GM19395 (cell line): ENCODE measurements around the gene POMC.
A peak's percentile ranks its signal among the peaks of the same experiment; 100 is the strongest.
"Not testable (repeated sequence)": the region's sequence is repeated elsewhere in the genome, so short reads cannot be mapped to it uniquely, and the experiment has no call there.

ENCODE experiments used
- ATAC-seq: cut with Tn5 transposase; IDR thresholded peaks from one replicate; pipeline ENCODE4 v1.9.1; 2021; ENCODE audit warnings: mild to moderate bottlenecking, moderate library complexity; ENCODE audit not compliant: unreplicated experiment

Gene POMC

DNA sequence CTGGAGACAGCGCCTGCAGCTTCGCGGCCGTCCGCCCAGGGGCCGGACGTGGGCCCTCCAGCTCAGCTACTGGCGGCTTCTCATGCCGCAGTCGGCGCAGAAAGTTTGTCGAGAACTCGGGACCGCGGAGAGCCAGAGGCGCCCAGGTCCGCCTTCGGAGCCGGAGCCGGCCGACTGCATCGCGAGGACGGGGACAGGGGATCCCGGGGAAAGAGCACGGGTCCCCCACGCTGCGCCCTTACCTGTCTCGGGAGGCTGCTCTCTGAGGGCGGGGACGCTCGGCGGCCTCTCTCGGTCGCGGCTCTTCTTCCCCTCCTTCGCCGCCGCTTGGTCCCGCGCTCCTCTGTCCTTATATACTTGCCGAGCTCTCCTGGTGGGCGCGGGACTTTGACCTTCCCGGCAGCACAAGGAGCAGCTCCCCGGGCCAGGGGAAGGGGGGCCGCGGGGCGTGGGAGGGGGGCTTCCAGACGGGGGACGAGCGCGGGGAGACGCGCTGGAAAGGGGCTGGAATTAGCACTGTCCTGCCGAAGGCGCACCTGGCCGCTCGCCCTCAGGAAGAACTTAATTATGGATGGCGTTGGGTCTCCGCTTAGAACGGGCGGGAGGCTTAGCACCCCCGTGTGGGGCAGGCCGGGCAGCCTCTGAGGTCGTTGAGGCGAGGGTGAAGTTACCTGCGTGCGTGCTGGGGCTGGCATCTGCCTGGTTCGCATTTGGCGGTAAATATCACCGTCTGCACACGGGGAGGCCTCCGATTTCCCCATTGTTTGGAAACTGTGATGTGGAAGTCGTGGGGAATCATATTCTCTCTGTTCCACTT, at the start of gene POMC:
Gene POMC, minus strand, starts transcription at position 325 of the 817 bp plus-strand sequence. CDS start 3,808 bp downstream, outside the sequence.
- ATAC-seq = no peak

DNA sequence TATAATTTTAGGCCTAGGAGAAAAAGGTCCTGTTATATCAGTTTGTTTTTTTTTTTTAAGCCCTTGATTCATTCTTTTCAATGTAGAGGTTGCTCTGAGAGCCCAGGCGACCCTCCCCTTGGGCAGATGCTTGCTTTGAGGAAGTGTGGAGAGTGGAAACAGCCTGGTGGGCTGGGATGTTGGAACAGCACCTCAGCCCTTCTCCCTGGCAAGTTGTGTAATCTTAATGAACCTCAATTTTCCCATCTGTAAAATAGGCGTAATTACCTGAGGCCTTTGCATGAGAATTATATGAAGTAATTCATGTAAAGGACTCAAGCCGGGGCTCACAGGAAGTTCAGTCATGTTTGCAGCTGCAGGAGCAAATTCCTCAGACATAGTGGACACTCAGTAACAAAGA, 49.7 kb upstream of the POMC start:
- ATAC-seq = no peak

DNA sequence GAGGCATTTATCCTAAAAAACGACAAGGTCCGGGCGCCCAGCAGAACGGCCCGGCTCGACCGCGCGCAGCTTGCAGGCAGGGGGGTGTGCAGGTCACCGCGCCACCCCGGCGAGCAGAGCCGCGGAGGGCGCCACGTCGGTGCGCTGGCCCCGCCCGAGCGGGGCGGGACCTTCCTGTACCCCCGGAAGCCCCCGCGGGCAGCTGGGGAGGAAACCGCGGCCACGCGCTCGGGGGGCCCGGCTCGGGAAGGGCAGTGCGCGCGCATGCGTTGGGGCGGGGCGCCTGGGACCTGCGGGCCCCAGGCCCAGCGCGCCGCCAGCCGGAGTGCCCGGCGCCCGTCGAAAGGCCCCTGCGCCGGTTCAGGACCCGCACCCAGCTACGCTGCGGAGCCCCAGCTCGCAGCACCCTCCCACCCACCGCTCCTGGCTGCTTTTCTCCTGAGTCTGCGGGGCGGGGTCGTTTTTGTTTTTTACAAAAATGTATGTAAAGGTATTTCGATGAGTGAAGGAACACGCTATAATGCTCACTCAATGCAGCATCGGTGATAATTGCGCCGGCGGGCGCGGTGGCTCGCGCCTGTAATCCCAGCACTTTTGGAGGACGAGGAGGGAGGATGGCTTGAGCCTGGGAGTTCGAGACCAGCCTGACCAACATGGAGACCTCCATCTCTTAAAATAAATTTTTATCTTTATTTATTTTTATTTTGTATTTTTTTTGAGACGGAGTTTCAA, 47.7 kb upstream of the POMC start:
- ATAC-seq = peak; percentile 69

DNA sequence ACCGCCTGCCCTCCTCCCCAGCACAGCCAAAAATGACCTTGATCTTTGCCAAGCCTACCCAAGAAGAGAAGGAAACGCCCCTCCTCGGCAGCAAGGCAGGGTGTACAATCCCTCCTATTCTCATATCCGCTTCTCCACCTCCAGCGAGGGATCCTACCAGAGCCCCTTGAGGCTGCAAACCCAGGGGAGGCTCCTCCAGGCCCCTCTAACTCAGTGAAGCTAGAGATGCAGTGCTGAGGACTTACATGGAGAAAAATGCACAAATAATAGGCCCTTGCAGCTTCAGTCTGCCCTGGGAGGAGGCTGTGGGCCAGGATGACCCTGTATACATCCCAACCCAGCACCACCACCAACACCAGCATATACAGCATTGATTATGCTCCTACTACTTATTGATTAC, 46.9 kb upstream of the POMC start:
- ATAC-seq = no peak

DNA sequence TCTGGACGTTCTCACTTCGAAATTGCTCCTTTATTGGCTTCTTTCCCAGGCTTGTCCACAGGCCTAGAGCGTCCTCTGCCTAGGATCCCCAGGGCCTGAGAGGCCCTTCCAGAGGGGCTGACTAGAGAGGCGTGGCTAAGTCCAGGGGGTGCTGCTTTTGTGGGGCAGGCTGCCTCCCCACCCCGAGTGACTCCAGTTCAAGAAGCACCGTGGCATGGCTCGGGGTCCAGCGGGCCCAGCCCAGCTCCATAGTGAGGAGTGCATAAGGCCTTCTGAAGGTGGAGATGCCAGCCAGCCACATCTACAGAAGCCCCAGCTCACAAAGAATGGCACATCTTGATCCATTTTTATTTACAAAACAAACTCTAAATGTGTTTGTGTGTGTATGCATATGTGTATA, 44.8 kb upstream of the POMC start:
- no peak for ATAC-seq

DNA sequence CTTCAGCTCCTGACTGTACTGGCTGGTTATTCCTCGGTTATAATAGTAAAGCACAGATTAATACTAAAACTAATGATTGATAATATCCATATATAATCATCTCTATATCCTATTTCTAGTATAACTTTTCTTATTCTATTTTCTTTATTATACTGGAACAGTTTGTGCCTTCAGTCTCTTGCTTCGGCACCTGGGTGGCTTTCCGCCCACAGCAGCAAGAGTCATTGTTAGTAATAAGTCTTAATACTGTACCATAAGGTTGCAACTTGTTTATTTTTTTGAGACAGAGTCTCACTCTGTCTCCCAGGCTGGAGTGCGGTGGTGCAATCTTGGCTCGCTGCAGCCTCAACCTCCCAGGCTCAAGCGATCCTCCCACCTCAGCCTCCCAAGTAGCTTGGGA, 42.5 kb upstream of the POMC start:
- not testable (repeated sequence) for ATAC-seq

DNA sequence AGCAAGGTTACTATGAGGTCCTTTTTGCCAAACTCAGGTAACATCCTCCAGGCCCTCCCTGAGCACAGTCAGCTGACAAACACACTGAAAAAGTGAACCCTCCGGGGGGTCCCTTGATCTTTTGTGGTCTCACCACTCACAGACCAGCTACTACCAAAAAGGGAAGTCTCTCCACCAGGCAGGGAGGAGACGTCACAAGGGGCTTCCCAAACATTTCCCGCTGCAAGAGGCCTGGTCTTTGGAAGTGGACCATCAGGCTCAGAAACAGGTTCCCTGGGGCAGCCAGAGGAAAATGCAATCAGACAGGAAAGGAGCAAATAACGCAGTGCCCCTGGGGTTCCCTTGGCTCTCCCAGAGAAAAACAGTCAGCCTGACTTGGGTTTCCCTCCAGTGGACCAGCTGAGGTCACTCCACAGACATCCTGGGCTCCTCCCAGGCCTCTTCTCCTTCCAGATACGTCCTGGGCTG, 38.7 kb upstream of the POMC start:
- ATAC-seq = no peak

DNA sequence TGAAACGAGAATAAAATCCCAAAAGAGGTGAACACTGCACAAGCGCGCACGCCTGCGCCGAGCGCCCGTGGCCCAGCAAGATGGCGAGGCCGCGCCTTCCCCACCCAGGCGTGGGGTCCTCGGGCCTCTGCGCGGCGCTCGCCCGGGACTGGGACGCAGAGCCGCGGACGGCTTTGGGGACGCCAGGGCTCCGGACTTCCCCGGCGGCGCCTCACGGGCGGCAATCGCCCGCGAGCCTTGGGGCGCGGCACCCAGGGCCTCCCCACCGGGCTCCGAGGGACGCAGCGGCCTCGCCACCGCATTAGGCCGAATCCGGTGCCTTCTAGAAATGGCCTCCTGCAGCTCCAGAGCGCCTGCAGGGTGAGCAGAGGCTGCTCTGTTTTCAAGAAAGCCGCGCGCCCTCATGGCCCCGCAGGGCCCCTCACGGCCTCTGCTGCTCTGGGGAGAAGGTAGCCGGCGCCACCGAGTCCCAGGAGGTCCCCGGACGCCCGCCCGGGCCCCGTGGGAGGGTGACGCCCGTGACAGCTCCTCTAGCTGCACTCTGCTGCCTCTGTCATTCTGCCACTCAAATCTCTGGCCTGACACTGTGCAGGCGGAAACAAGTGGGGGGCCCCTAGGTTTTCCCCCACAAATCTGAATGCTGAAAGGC, 35.9 kb upstream of the POMC start:
- ATAC-seq = no peak

DNA sequence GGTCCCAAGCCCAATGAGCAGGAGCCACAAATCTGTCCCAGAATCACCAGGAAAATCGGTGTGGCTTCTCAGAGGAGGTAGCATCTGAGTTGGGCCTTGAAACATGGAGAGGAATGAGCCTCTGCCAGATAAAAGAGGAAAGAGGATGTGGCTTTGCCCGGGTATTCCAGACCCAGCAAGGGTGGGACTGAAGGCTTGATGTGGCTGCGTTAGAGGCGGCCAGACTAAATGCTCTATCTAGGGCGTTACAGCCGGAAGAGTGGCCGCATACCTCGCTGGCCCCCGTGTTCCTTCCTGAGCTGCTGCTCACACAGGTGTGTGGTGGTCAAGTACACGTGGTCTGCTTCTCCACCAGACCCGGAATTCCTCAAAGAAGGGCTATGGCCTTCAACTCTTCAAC, 33.9 kb upstream of the POMC start:
- no peak for ATAC-seq

DNA sequence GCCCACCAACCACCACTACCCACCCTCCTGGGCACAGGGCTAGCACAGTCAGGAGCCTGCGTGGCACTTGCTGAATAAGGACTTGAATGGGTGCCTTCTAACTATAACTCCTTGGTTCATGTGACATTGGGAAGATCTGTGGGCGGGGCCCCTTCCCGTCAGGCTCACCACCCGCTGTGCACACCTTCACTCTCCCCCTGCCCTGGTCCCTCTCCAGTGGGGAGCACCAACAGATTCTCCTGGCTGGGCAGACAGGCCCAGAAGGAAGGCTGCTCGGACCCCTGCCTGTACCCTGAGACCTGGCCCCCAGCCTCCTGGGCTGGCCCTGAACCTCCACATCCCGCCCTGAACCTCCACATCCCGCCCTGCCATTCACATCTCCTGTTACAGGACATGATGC, 33.4 kb upstream of the POMC start:
- ATAC-seq = no peak

DNA sequence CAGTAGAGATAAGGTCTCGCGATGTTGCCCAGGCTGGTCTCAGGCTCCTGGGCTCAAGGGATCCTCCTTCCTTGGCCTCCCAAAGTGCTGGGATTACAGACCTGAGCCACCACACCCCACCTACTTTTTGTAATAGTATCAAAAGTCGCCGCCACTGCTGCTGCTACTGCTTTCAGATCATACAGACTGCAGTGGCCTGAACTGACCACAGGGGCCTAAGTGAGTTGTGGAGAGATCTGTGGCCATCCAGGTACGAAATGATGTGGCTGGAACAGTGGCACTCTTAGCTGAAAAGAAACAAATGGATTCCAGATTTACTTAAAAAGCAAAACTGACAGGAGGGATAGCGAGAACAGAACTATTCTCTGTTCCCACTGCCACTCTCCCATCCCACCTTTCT, 32.9 kb upstream of the POMC start:
- ATAC-seq = no peak

DNA sequence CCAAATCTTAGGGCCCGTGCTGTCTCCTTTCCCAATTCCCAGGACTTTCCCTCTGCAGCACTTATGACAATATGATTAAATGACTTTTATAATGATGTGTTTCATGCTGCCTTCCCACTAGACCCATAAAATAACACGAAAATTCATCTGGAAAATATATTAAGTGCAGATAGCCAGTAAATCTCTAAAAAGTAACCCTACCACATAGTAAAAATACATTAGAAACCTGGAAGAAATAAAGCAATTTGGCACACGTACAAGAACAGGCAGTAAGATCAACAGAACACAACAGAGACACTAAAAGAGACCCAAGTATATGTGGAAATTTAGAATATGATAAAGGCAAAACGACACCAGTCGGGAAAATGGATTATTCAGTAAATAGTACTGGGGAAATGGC, 30.2 kb upstream of the POMC start:
- no peak for ATAC-seq

DNA sequence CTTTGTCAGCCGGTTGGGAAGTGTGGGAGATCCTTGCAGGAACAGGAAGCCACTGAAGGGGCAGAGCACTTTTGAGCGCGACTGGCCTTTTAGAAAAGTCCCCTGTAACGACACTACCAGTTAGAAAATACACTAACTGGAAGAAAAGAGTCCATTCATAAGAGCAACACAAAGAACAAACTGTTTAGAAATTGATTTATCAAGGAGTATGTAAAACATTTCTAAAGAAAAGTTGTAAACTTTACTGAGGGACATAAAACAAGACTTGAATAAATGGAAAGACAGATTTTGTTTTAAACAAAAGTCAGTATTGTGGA, 29.8 kb upstream of the POMC start:
- no peak for ATAC-seq

DNA sequence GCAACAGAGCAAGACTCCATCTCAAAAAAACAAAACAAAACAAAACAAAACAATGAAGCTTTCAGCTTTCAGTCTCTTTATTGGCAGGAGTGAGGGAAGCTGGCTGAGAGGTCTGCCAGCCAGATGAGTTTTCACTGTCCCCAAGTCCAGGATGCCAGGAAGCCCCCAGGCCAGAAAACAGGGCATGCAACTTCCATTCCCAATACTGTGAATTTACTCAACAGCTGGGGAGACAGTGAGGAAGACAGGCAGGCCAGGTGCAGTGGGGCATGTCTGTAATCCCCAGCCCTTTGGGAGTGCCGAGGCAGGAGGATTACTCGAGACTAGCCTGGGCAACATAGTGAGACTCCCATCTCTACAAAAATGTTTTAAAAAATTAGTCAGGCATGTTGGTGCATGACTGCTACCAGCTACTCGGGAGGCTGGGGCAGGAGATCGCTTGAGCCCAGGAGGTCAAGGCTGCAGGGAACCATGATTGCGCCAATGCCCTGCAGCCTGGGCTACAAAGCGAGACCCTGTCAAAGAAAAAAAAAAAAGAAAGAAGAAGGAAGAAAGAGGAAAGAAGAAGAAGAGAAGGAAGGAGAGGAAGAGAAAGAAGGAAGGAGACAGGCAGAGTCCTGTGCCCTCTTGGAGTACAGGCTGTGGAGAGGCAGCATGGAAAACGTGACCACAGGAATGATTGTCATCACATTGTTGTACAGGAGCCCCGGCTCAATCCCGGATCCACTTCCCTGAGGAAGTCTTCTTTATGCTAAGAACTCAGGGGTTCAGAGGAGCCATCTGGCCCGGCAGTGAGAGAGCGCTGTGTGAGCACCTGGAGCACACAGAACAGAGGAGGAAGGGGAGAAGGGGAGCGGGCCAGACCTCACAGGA, 29.2 kb upstream of the POMC start:
- ATAC-seq = no peak

DNA sequence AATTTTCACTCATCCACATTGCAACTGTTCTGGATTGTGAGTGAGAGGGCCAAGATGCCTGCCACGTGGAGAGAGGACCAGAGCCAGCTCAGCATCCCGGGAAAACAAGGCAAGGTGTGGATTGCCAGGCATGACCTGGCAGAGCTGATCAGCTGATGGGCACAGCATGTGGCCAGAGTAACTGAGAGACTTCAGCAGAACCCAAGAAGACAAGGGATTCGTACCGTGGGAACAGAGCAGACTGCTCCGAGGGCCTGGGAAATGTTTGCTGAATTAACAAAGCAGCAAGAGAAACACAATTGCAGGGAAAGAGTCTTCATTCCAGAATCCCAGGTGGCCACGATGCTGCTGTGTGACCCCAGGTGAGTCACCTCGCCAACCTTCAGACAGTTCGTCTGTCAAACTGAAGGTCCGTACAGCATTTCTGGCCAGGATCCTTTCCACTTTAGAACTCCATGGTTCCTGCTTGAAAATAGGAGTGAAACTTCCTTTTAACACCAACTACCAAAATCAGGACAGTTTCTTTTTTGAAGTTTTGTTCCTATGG, 26.3 kb upstream of the POMC start:
- ATAC-seq = no peak

DNA sequence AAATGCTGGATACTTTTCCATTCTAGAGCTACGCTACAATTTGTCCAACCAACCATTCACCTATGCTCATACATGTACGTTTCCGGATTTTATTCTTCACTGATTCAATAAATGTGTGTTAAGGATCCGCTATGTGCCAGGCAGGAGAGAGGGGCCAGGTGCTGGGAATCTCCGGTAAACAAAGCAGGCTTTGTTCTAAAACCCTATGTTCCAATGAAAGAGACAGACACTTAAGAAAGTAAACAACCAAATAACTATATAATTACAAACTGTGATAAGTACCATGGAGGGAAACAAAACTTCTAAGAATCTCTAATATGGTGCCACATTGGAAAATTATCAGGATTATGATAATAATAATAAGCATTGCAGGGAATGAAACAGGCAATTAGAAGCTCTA, 22.2 kb upstream of the POMC start:
- no peak for ATAC-seq

DNA sequence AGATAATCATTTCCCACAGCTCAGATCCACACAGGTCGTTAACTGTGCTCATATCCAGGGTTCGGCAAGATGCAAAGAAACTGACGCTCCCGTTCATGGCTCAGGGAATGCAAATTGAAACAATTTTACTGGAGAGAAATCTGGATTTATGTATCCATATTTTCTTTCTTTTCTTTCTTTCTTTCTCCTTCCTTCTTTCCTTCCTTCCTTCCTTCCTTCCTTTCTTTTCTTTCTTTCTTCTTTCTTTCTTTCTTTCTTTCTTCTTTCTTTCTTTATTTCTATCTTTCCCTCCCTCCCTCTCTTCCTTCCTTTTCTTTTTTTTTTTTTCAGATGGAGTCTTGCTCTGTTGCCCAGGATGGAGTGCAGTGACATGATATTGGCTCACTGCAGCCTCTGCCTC, 20.0 kb upstream of the POMC start:
- ATAC-seq = no peak

DNA sequence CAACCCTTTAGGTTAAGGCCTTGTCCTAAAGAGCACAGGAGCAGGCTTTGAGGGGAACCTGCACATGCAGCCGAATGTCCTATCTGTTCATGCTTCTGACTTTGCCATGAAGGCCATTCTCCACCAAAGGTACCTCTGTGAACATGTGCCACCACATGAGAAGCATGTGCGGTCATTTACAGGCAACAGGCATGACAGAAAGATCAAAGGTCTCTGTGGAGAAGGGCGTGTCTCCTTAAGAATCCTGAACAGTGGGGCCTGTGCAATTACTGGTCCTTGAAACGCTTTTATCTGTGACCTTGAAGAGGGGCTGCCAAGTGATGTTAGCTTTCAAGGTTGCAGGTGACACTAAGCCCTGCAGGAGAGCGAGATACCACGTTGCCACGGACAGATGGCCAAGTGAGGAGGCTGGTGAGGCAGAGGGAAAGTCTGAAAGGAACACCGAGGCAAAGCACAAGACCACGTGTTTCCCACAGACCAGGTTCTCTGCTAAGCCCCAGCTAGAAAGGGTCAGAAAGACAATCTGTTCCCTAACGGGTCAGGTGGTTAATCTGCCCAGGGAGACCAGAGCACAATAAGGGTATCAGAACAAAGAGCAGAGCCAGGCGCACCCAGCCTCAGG, 19.5 kb upstream of the POMC start:
- ATAC-seq = no peak

DNA sequence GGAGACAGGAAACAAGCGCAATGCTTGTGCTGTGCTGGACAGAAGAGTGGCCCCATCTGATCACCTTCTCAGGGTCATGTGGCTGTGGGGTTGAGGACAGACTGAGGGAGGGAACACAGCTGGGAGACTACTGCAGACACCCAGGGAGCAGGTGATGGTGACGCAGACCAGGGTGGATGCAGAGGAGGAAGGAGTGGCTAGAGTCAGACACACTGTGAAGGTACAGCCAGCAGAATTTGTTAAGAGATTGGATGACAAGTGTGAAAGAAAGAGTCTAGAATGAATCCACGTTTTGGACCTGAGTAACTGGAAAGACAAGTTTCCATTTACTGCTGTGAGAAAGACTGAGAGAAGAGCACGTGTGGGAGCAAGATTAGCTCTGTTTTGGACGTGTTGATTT, 15.9 kb upstream of the POMC start:
- ATAC-seq = no peak

DNA sequence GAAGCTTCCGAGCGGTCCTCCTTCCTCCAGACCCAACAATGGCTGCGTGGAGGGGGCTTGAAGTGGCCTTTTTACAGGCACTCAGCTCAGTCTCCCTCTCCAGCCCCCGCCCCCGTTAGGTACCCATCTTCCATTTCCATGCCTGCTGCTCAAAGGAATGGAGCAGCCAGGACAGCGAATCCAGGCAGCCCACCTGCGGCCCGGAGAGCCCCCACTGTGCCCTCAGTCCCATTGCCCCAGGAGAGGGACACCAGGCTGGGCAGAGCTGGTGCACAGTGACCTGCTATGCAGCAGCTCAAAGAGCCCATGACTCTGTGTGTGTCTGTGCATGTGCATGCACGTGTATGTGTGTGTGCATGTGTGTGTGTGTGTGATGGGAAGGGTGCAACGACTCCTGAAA, 10.6 kb upstream of the POMC start:
- no peak for ATAC-seq
